ENCODE data around the gene RNF152.
"Not testable (repeated sequence)": the region's sequence is repeated elsewhere in the genome, so short reads cannot be mapped to it uniquely, and the experiment has no call there.

The RNF152 gene

GRCh38 chr18:61782545-61782944 lies 110.3 kb downstream of the RNF152 start:
- no peak overlapping the region for H2AFZ ChIP-seq (ENCODE audit: low read length)
- TF ChIP-seq CTCF (IDR thresholded peaks at IDR 0.05; ENCODE audit: low read length) (no peak), EZH2 (IDR thresholded peaks at IDR 0.05; ENCODE audit: borderline replicate concordance, low read length) (no peak)
- no peaks in the 10 kb centered on the region for H3K79me2 ChIP-seq (ENCODE audit: insufficient read depth, low read length)
- H3K9me2 ChIP-seq (ENCODE audit: low read depth, low read length) = no peaks in the 10 kb centered on the region
- H3K4me3 ChIP-seq (ENCODE audit: low read depth, low read length, poor library complexity, severe bottlenecking) = no peak overlapping the region
- H4K20me1 ChIP-seq (ENCODE audit: insufficient read depth, low read length) = no peaks in the 10 kb centered on the region
- H3K27ac ChIP-seq (ENCODE audit: low read depth, low read length, poor library complexity, severe bottlenecking) = no peak overlapping the region
- H3F3A ChIP-seq (ENCODE audit: insufficient read depth, low read length) = no peaks in the 10 kb centered on the region
- no peaks in the 10 kb centered on the region for H3K4me1 ChIP-seq (ENCODE audit: insufficient read depth, low read length, severe bottlenecking)
- no peak overlapping the region for H3K4me2 ChIP-seq (ENCODE audit: low read length)
- no peak overlapping the region for H3K9ac ChIP-seq (ENCODE audit: low read length)
- H3K9me3 ChIP-seq (ENCODE audit: low read length) = no peaks in the 10 kb centered on the region
- H3K27me3 ChIP-seq (ENCODE audit: insufficient read depth, low read length) = no peaks in the 10 kb centered on the region
- H3K36me3 ChIP-seq (ENCODE audit: insufficient read depth, low read length) = no peaks in the 10 kb centered on the region

- not testable (repeated sequence) for H2AFZ ChIP-seq (ENCODE audit: low read length); H3K27ac ChIP-seq (ENCODE audit: low read depth, low read length, poor library complexity, severe bottlenecking); H3K4me3 ChIP-seq (ENCODE audit: low read depth, low read length, poor library complexity, severe bottlenecking); H3K4me1 ChIP-seq (ENCODE audit: insufficient read depth, low read length, severe bottlenecking); H3K79me2 ChIP-seq (ENCODE audit: insufficient read depth, low read length); H3K9me2 ChIP-seq (ENCODE audit: low read depth, low read length); H3K4me2 ChIP-seq (ENCODE audit: low read length); H3K9me3 ChIP-seq (ENCODE audit: low read length); H3K27me3 ChIP-seq (ENCODE audit: insufficient read depth, low read length); H4K20me1 ChIP-seq (ENCODE audit: insufficient read depth, low read length); H3K36me3 ChIP-seq (ENCODE audit: insufficient read depth, low read length); H3F3A ChIP-seq (ENCODE audit: insufficient read depth, low read length); H3K9ac ChIP-seq (ENCODE audit: low read length)
Observed at GRCh38 chr18:61776201-61776600, 116.6 kb downstream of the RNF152 start.

DNA sequence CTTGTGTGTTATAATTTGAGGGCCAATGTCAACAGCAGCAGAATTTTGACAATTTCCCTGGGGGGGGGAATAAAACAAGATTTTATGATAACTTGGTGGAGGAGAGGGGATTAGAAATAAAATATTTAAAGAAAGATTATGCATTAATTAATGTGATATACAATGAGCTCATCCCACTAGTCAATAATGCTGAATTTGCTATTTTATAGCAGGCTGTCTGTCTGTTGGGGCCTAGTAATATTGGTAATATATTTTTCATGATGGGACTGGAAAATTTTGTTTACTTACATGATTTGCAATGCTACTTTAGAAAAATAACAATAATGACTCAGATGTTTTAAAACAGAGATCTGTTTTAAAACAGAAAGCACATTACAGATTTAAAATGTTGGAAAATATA lies 118.0 kb downstream of the RNF152 start:
- Histone ChIP-seq H3K4me1 (ENCODE audit: insufficient read depth, low read length, severe bottlenecking) (no peaks in the 10 kb centered on the region), H4K20me1 (ENCODE audit: insufficient read depth, low read length) (no peaks in the 10 kb centered on the region), H3F3A (ENCODE audit: insufficient read depth, low read length) (no peaks in the 10 kb centered on the region), H3K9me2 (ENCODE audit: low read depth, low read length) (no peaks in the 10 kb centered on the region), H3K4me3 (ENCODE audit: low read depth, low read length, poor library complexity, severe bottlenecking) (no peak overlapping the region), H3K9ac (ENCODE audit: low read length) (no peak overlapping the region), H3K27ac (ENCODE audit: low read depth, low read length, poor library complexity, severe bottlenecking) (no peak overlapping the region), H3K27me3 (ENCODE audit: insufficient read depth, low read length) (no peaks in the 10 kb centered on the region), H3K36me3 (ENCODE audit: insufficient read depth, low read length) (no peaks in the 10 kb centered on the region), H3K9me3 (ENCODE audit: low read length) (no peaks in the 10 kb centered on the region; the same call in 1 of the 2 replicates), H3K79me2 (ENCODE audit: insufficient read depth, low read length) (no peaks in the 10 kb centered on the region), H3K4me2 (ENCODE audit: low read length) (no peak overlapping the region), H2AFZ (ENCODE audit: low read length) (no peak overlapping the region)
- no peak for TF ChIP-seq CTCF (IDR thresholded peaks at IDR 0.05; ENCODE audit: low read length)
- no peak for TF ChIP-seq EZH2 (IDR thresholded peaks at IDR 0.05; ENCODE audit: borderline replicate concordance, low read length)

DNA sequence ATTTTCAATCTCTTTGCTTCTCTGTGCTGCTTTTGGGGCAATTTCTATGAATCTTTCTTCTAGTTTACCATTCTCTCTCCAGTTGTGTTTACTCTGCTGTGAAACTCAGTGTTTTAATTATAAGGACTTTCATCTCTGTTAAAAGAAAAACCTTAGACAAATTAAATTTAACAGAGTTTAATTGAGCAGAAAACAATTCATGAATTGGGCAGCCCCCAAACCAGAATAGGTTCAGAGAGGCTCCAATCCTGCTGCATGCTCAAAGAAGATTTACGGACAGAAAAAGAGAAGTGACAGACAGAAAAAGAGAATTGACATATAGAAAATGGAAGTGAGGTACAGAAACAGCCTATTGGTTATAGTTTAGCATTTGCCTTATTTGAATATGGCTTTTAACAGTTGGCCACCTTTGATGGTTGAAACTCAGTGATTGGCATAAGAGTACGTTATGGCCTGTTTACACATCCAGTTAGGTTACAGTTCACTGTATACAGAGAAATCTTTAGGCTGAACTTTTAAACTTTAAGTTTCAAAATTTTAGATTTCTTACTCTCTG lies 120.4 kb downstream of the RNF152 start:
- H3K9ac ChIP-seq (ENCODE audit: low read length) = no peak overlapping the region
- H3F3A ChIP-seq (ENCODE audit: insufficient read depth, low read length) = no peaks in the 10 kb centered on the region
- H3K4me1 ChIP-seq (ENCODE audit: insufficient read depth, low read length, severe bottlenecking) = no peaks in the 10 kb centered on the region

More for the DNA sequence above, 120.4 kb downstream of the RNF152 start:
- no peaks in the 10 kb centered on the region for H3K27me3 ChIP-seq (ENCODE audit: insufficient read depth, low read length)
- H3K36me3 ChIP-seq (ENCODE audit: insufficient read depth, low read length) = no peaks in the 10 kb centered on the region
- TF ChIP-seq CTCF (IDR thresholded peaks at IDR 0.05; ENCODE audit: low read length) (no peak), EZH2 (IDR thresholded peaks at IDR 0.05; ENCODE audit: borderline replicate concordance, low read length) (no peak)
- no peak overlapping the region for H2AFZ ChIP-seq (ENCODE audit: low read length)
- H3K4me2 ChIP-seq (ENCODE audit: low read length) = no peak overlapping the region
- H3K27ac ChIP-seq (ENCODE audit: low read depth, low read length, poor library complexity, severe bottlenecking) = no peak overlapping the region
- no peak overlapping the region for H3K4me3 ChIP-seq (ENCODE audit: low read depth, low read length, poor library complexity, severe bottlenecking)
- no peaks in the 10 kb centered on the region for H4K20me1 ChIP-seq (ENCODE audit: insufficient read depth, low read length)
- no peaks in the 10 kb centered on the region for H3K79me2 ChIP-seq (ENCODE audit: insufficient read depth, low read length)
- H3K9me2 ChIP-seq (ENCODE audit: low read depth, low read length) = no peaks in the 10 kb centered on the region
- no peaks in the 10 kb centered on the region; the same call in 1 of the 2 replicates for H3K9me3 ChIP-seq (ENCODE audit: low read length)
